Keratinocyte (primary cell): ENCODE results near the gene MRPL49. TPM values are rescaled to one million over a fixed set of nuclear protein-coding genes. Genes with fewer than 3 reads are reported as not detected.

Experiments used
- DNase-seq: peaks from one replicate; pipeline ENCODE4 v3.0.0-alpha.2; 2011; ENCODE audit warnings: low read depth, missing footprints, low spot score
- FAIRE-seq: peaks from 2 replicates; lab custom pipeline; 2011; peaks lifted over from hg19 to GRCh38; lab: Jason Lieb, UNC
- H2AFZ ChIP-seq: 2 replicates; pipeline ENCODE4 v1.6.0; 2012; ENCODE audit warnings: low read length, control low read depth, inconsistent platforms; ENCODE audit not compliant: control insufficient read depth
- H3K27ac ChIP-seq: 2 replicates; pipeline ENCODE4 v1.5.1; 2011; ENCODE audit warnings: low read length; ENCODE audit not compliant: control insufficient read depth, insufficient read depth
- H3K27me3 ChIP-seq: 3 replicates; pipeline ENCODE4 v1.6.0; 2011; ENCODE audit warnings: low read length; ENCODE audit not compliant: control insufficient read depth, insufficient read depth; ENCODE audit errors: extremely low read depth
- H3K36me3 ChIP-seq, 2 experiments: 2 replicates in 1 of 2; 3 replicates in 1 of 2; pipeline ENCODE4 v1.5.1; 2011; ENCODE audit warnings: low read length in 2 of 2, mild to moderate bottlenecking in 1 of 2; ENCODE audit not compliant: control insufficient read depth in 2 of 2, insufficient read depth in 2 of 2; ENCODE audit errors: extremely low read depth in 1 of 2
- H3K4me1 ChIP-seq: 3 replicates; pipeline ENCODE4 v1.5.1; 2011; ENCODE audit warnings: low read length; ENCODE audit not compliant: control insufficient read depth, insufficient read depth; ENCODE audit errors: extremely low read depth
- H3K4me2 ChIP-seq: 3 replicates; pipeline ENCODE4 v1.6.0; 2011; ENCODE audit warnings: low read depth, low read length; ENCODE audit not compliant: control insufficient read depth, insufficient read depth; ENCODE audit errors: extremely low read depth
- H3K4me3 ChIP-seq, 3 experiments: fragments of 200-600 bp in 1 of 3; sonication (generic) in 1 of 3; 2 replicates in 2 of 3; 3 replicates in 1 of 3; pipeline ENCODE4 v1.5.1; 2011 to 2016; ENCODE audit warnings: low read length in 3 of 3, mild to moderate bottlenecking in 3 of 3, control low read depth in 2 of 3, inconsistent platforms in 1 of 3, low read depth in 1 of 3, mixed read lengths in 1 of 3, mixed run types in 1 of 3, moderate library complexity in 1 of 3; ENCODE audit not compliant: control insufficient read depth in 2 of 3, insufficient read depth in 2 of 3; ENCODE audit errors: extremely low read depth in 1 of 3
- H3K79me2 ChIP-seq: 2 replicates; pipeline ENCODE4 v1.6.0; 2012; ENCODE audit warnings: low read length; ENCODE audit not compliant: control insufficient read depth, insufficient read depth
- H3K9ac ChIP-seq: 3 replicates; pipeline ENCODE4 v1.6.0; 2011; ENCODE audit warnings: low read length; ENCODE audit not compliant: control insufficient read depth, insufficient read depth; ENCODE audit errors: extremely low read depth
- H3K9me1 ChIP-seq: 3 replicates; pipeline ENCODE4 v1.6.0; 2011; ENCODE audit warnings: low read length; ENCODE audit not compliant: control insufficient read depth, insufficient read depth; ENCODE audit errors: extremely low read depth
- H3K9me3 ChIP-seq: 2 replicates; pipeline ENCODE4 v1.5.1; 2012; ENCODE audit warnings: low read depth, low read length; ENCODE audit not compliant: control insufficient read depth
- H4K20me1 ChIP-seq: 3 replicates; pipeline ENCODE4 v1.6.0; 2011; ENCODE audit warnings: low read length; ENCODE audit not compliant: control insufficient read depth, insufficient read depth; ENCODE audit errors: extremely low read depth
- CTCF ChIP-seq, 3 experiments: IDR thresholded peaks in 1 of 3; conservative IDR thresholded peaks in 1 of 3; optimal IDR thresholded peaks in 1 of 3; 2 replicates in 2 of 3; 3 replicates in 1 of 3; pipeline versions ENCODE3 to v1.5.1; 2011; ENCODE audit warnings: low read length in 3 of 3, mild to moderate bottlenecking in 3 of 3, moderate library complexity in 2 of 3, control low read depth in 1 of 3, inconsistent platforms in 1 of 3; ENCODE audit not compliant: insufficient read depth in 2 of 3; ENCODE audit errors: extremely low read depth in 1 of 3
- EZH2 ChIP-seq: IDR thresholded peaks from one replicate; pipeline ENCODE4 v1.6.1; 2012; ENCODE audit warnings: inconsistent platforms, mild to moderate bottlenecking, low read length, moderate library complexity
- dilution Hi-C: fragments of 300-500 bp; cut with MboI; formaldehyde crosslinking; loops from one replicate; pipeline ENCODE4 v1.7.0; 2020; ENCODE audit warnings: low sequenced_read_pairs; ENCODE audit not compliant: extremely low pct_ligation_motif_present
- polyA plus RNA-seq, 5 experiments: library from polyadenylated mRNA; depleted of rRNA in 3 of 5; stranded (reverse) in 3 of 5; stranded (forward) in 1 of 5; unstranded in 1 of 5; fragments of >200 nt; gene quantifications; 1 replicate in 1 of 5; 2 replicates in 3 of 5; 3 replicates in 1 of 5; pipeline versions ENCODE4 v1.2.1 to v1.2.3, GENCODE V29; 2011 to 2012; ENCODE audit warnings: missing spikeins in 2 of 5, low read depth in 1 of 5, low replicate concordance in 1 of 5

Gene MRPL49
- polyA plus RNA-seq, 1 donor (not counting 4 experiments of a cell fraction or from before 2014, with no cell fraction given), result 49.6 TPM

DNA sequence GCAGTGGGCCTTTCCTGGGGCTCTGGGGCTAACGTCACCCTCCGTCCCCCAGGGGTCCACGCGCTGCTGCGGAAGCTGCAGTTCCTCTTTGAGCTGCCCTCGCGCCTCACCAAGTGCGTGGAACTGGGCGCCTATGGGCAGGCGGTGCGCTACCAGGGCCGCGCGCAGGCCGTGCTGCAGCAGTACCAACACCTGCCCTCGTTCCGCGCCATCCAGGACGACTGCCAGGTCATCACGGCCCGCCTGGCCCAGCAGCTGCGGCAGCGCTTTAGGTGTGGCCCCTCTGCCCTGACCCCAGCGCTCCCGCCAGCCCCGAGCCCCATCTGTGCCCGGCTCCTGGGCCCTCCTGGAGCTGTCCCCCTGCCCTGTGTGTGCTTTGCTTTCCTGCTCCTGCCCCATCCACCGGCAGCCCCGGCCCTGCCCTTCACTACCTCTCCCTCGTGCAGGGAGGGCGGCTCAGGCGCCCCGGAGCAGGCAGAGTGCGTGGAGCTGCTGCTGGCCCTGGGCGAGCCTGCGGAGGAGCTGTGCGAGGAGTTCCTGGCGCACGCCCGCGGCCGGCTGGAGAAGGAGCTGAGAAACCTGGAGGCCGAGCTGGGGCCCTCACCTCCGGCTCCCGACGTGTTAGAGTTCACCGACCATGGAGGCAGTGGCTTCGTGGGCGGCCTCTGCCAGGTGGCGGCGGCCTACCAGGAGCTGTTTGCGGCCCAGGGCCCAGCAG lies 14.2 kb upstream of the MRPL49 start:
- FAIRE-seq (no peak), DNase-seq (no peak)
- H3K4me3 ChIP-seq, result no peak overlapping the region
- dilution Hi-C loops, result no loop called here
- H3K4me1 ChIP-seq, result peaks cover 15% of the 10 kb centered on the region
- no peaks in the 10 kb centered on the region for H4K20me1 ChIP-seq
- H3K79me2 ChIP-seq, result peaks cover 2% of the 10 kb centered on the region
- peaks cover 9 to 14% of the 10 kb centered on the region in 2 experiments for H3K36me3 ChIP-seq
- H3K9ac ChIP-seq, result no peak overlapping the region
- no peak overlapping the region for H2AFZ ChIP-seq
- TF ChIP-seq EZH2 (no peak), CTCF (optimal IDR thresholded peaks at IDR 0.05 in 1 of 3, IDR thresholded peaks at IDR 0.05 in 1 of 3, conservative IDR thresholded peaks at IDR 0.05 in 1 of 3; ENCODE audit: extremely low read depth in 1 of 3, insufficient read depth in 2 of 3, low read length in 3 of 3) (no peak)
- no peak overlapping the region for H3K27ac ChIP-seq
- no peaks in the 10 kb centered on the region for H3K27me3 ChIP-seq
- no peak overlapping the region for H3K4me2 ChIP-seq
- no peaks in the 10 kb centered on the region for H3K9me1 ChIP-seq
- H3K9me3 ChIP-seq, result no peaks in the 10 kb centered on the region

DNA sequence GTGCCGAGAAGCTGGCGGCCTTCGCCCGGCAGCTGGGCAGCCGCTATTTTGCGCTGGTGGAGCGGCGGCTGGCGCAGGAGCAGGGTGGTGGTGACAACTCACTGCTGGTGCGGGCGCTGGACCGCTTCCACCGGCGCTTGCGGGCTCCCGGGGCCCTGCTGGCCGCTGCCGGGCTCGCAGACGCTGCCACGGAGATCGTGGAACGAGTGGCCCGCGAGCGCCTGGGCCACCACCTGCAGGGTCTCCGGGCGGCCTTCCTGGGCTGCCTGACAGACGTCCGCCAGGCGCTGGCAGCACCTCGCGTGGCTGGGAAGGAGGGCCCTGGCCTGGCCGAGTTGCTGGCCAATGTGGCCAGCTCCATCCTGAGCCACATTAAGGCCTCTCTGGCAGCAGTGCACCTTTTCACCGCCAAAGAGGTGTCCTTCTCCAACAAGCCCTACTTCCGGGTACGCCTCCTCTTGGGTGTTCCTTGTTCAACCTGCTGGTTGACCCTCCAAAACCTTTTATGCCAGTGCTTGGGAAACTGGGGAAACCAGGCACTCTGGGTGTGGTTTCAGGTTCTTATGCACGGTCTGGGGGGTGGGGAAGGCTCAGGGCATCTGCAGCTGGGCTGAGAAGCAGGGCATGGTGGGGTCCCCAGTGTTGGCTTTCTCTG lies 13.5 kb upstream of the MRPL49 start:
- H3K4me3 ChIP-seq, result no peak overlapping the region
- FAIRE-seq (no peak), DNase-seq (no peak)
- no peak overlapping the region for H2AFZ ChIP-seq
- H3K27ac ChIP-seq, result no peak overlapping the region
- no peaks in the 10 kb centered on the region for H4K20me1 ChIP-seq
- H3K27me3 ChIP-seq, result no peaks in the 10 kb centered on the region
- no peaks in the 10 kb centered on the region for H3K9me3 ChIP-seq
- H3K9ac ChIP-seq, result no peak overlapping the region
- peaks cover 9 to 11% of the 10 kb centered on the region in 2 experiments for H3K36me3 ChIP-seq
- peaks cover 22% of the 10 kb centered on the region for H3K4me1 ChIP-seq
- no peak for TF ChIP-seq EZH2
- no peak for TF ChIP-seq CTCF (optimal IDR thresholded peaks at IDR 0.05 in 1 of 3, IDR thresholded peaks at IDR 0.05 in 1 of 3, conservative IDR thresholded peaks at IDR 0.05 in 1 of 3; ENCODE audit: extremely low read depth in 1 of 3, insufficient read depth in 2 of 3, low read length in 3 of 3)
- dilution Hi-C loops, result no loop called here
- H3K79me2 ChIP-seq, result peaks cover 2% of the 10 kb centered on the region
- no peaks in the 10 kb centered on the region for H3K9me1 ChIP-seq
- H3K4me2 ChIP-seq, result no peak overlapping the region
